Endometrial microvascular endothelial cells (primary cell): ENCODE measurements around the gene PDE1A. TPM values are rescaled to one million over a fixed set of nuclear protein-coding genes. Genes with fewer than 3 reads are reported as not detected.
"Not testable (repeated sequence)": the region's sequence is repeated elsewhere in the genome, so short reads cannot be mapped to it uniquely, and the experiment has no call there.

Experiments used
- in situ Hi-C: cut with HindIII; loops from 2 replicates; pipeline ENCODE4 v1.10.0; 2017; ENCODE audit warnings: low sequenced_read_pairs, low pct_unique_long_range_greater_than_20kb; ENCODE audit errors: inconsistent ontology term
- total RNA-seq: library from RNA; depleted of rRNA; stranded (reverse); fragments of >200 nt; gene quantifications from one replicate; pipeline ENCODE4 v1.2.3, GENCODE V29; 2015; ENCODE audit errors: inconsistent ontology term

The PDE1A gene
- total RNA-seq, 1 donor from 2014 or later: not detected

GRCh38 chr2:182415771-182416170, 11.1 kb downstream of the PDE1A start:
- in situ Hi-C loops: no loop called here

- in situ Hi-C loops: no loop called here
These were observed 14.0 kb downstream of the PDE1A start for GRCh38 chr2:182412858-182413257.

DNA sequence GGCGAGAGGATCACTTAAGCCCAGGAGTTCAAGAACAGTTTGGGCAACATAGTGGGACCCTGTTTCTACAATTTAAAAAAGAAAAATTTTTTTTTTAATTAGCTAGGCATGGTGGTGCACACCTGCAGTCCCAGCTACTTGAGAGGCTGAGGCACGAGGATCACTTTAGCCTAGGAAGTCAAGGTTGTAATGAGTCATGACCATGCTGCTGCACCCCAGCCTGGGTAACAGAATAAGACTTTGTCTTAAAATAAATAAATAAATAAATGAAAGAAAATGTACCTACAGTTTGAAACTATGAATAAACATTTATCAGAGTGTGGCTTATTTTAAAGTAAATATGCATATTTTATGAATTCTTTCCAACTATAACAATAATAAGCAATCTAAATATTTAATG, 16.7 kb downstream of the PDE1A start:
- in situ Hi-C loops: no loop called here

GRCh38 chr2:182406221-182406620, 20.6 kb downstream of the PDE1A start:
- in situ Hi-C loops: no loop called here

DNA sequence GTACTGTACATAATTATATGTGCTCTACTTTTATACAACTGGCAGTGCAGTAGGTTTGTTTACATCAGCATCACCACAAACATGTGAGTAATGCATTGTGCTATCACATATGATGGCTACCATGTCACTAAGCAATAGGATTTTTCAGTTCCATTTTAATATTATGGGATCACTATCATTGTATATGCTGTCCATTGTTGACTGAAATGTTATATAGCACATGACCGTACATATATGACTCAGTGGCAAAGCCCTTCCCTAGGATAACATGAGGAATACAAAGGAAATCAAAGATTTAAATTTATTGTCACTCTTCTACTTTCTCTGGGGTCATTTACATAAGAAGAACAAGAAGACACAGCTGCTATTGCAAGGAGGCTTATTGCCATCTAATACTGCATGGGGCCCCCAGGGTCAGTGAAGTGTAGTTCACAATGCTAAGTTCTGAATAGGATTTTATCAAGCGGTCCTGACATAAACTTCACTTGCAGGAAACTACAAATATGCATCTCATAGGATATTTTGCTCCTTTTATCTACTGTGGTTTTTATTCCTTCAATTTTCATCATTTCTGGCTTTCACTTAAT, 21.8 kb downstream of the PDE1A start:
- in situ Hi-C loops: no loop called here

- in situ Hi-C loops: no loop called here
These were observed 22.7 kb downstream of the PDE1A start for GRCh38 chr2:182404092-182404491.

- in situ Hi-C loops: no loop called here
These were observed 33.5 kb downstream of the PDE1A start for GRCh38 chr2:182393270-182393760.

GRCh38 chr2:182391443-182391842, 35.4 kb downstream of the PDE1A start:
- in situ Hi-C loops: no loop called here

DNA sequence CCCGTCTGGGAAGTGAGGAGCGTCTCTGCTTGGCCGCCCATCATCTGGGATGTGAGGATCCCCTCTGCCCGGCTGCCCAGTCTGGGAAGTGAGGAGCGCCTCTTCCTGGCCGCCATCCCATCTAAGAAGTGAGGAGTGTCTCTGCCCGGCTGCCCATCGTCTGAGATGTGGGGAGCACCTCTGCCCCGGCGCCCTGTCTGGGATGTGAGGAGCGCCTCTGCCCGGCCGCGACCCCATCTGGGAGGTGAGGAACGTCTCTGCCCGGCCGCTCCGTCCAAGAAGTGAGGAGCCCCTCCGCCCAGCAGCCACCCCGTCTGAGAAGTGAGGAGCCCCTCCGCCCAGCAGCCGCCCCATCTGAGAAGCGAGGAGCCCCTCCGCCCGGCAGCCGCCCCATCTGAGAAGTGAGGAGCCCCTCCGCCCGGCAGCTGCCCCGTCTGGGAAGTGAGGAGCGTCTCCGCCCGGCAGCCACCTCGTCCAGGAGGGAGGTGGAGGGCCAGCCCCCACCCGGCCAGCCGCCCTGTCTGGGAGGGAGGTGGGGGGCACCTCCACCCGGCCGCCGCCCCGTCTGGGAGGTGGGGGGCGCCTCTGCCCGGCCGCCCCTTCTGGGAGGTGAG, 40.5 kb downstream of the PDE1A start:
- in situ Hi-C loops: not testable (repeated sequence)

DNA sequence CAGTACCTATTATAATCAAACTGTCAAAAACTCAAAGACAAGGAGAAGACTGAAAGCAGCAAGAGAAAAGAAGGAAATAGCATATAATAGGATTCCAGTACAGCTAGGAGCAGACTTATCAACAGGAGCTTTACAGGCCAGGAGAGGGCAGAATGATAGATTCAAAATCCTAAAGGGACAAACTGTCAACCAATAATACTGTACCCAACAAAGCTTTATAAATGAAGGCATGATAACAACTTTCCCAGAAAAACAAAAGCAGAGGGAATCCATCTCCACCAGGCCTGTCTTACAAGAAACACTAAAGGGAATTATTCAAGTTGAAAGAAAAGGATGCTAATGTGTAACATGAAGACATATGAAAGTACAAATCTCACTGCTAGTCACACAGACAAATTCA, 42.0 kb downstream of the PDE1A start:
- in situ Hi-C loops: no loop called here

DNA sequence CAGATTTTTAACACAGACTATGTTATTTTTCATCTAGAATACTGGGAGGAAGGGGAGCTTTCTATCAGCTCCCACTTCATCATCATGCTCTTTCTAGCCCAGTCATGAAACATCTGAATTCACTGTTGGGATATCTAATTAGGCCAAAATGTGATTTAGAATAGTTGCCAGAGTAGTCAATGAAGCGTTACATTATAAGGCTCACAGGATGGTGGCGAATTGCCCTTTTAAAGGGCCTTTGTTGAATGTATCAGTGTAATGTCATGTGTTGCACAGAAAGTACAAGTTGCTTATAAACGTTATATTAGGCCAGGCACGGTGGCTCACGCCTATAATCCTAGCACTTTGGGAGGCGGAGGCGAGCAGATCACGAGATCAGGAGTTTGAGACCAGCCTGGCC, 45.6 kb downstream of the PDE1A start:
- in situ Hi-C loops: no loop called here

DNA sequence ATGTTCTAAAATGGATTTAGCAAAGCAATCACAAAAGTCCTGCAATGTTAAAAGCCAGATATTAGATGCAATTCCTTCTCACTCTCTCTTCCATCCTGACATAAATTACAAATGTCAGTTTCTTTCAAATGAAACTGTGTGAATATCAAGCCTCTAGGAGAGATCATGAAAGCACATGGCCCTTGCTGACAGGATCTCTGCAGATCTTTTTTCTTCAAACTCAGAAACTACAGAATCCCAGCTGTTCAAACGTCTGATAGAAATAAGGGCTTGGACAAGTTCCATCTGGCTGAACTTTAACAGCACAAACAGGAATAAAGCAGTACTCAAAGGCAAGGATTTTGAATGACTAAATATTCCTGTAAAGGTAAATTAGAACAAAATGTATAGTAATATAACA, 47.6 kb downstream of the PDE1A start:
- in situ Hi-C loops: no loop called here

DNA sequence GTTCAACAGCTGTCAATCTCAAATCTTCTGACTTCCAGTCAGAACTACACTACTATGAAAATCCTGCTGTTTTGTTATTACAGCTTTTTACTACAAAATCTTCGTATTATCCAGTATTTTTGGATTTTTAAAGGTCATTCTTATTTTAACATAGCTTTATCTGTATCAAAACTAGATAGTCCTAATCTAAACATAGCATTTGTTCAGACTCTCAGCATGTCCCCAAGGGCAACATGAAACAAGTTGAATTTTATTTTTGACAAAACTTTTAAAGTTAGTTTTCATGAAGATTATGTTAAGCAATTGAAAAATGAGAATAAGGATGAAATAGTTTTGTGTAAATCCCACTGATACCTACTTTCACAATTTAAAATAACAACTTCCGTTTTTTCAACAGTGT, 48.1 kb downstream of the PDE1A start:
- in situ Hi-C loops: no loop called here

DNA sequence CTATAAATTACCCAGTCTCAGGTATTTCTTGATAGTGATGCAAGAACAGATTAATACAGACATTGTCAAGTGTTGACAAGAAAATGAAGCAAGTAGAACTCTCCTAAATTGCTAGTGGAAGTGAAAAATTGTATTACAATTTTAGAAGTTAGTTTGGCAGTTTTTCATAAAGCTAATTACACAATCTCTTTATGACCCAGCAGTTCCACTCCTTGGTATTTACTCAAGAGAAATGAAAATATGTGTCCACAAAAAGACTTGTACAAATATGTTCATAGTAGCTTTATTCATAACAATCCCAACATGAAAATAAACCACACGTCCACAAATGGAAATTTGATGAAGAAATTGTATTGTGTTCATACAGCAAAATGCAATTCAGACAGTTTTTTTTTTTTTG, 49.4 kb downstream of the PDE1A start:
- in situ Hi-C loops: no loop called here

- in situ Hi-C loops: no loop called here
These were observed 51.0 kb downstream of the PDE1A start for GRCh38 chr2:182375862-182376261.

- in situ Hi-C loops: no loop called here
These were observed 54.2 kb downstream of the PDE1A start for GRCh38 chr2:182372661-182373060.

DNA sequence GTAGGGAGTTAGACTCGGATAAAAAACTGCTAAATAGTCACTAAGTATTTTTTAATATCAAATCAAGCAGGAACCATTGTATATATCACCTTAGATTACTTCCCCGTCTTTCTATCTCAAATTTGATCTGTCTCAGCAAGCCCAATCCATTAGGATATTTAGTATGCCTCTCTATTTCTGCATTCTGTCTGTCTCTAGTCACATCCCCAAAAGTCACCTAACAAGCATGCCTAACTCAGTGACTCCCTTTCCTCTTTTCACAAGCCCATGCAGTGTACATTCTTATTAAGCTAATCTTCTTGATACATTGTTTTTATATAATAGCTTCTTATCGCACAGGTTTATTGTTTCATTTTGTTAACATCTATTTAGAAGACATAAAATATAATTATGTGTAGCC, 57.8 kb downstream of the PDE1A start:
- in situ Hi-C loops: no loop called here

GRCh38 chr2:182368446-182368845, 58.4 kb downstream of the PDE1A start:
- in situ Hi-C loops: no loop called here

DNA sequence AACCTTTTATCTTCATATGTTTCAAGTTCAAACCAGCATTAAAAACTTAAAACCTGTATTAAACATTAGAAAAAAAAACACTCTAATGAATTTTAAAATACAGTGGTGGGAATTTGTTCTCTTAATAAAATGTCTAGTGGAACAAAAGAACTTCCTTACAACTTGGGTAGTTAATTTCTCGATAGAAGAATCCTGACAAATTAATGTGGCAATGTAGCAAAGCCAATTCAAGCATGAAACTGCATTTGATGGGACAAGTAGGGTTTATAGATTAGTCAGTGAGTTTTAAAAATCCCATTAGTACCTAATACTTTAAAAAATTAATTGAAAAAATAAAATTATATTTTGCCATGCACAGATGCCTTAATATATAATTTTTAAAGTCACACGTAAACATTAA, 59.4 kb downstream of the PDE1A start:
- in situ Hi-C loops: no loop called here

- in situ Hi-C loops: no loop called here
These were observed 60.2 kb downstream of the PDE1A start for GRCh38 chr2:182366628-182367027.

DNA sequence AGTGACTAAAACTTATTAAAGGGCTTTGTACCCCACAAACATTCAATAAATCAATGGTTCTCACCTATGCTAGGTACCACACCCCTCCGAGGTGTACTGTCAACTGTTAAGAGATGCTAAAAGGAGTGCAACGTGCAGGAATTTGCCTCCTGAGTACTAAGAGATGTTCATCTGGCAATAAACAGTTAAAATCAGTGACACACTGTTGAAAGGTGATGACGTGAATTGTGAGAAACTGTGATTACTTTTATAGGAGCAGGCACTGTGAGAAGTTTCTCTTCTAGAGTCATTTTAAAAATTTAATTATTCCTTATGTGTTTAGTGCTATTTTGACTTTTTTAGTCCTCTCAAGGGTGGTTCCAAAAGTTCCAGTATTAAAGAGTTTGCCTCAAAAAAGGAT, 61.0 kb downstream of the PDE1A start:
- in situ Hi-C loops: no loop called here
